NK-92 (cell line): Measurements from ENCODE around the gene SCUBE2.
"Not testable (repeated sequence)": the region's sequence is repeated elsewhere in the genome, so short reads cannot be mapped to it uniquely, and the experiment has no call there.

Source experiments
- DNase-seq: peaks from one replicate; lab custom pipeline; 2025; ENCODE audit not compliant: unreplicated experiment; lab: John Stamatoyannopoulos, UW

SCUBE2 gene

DNA sequence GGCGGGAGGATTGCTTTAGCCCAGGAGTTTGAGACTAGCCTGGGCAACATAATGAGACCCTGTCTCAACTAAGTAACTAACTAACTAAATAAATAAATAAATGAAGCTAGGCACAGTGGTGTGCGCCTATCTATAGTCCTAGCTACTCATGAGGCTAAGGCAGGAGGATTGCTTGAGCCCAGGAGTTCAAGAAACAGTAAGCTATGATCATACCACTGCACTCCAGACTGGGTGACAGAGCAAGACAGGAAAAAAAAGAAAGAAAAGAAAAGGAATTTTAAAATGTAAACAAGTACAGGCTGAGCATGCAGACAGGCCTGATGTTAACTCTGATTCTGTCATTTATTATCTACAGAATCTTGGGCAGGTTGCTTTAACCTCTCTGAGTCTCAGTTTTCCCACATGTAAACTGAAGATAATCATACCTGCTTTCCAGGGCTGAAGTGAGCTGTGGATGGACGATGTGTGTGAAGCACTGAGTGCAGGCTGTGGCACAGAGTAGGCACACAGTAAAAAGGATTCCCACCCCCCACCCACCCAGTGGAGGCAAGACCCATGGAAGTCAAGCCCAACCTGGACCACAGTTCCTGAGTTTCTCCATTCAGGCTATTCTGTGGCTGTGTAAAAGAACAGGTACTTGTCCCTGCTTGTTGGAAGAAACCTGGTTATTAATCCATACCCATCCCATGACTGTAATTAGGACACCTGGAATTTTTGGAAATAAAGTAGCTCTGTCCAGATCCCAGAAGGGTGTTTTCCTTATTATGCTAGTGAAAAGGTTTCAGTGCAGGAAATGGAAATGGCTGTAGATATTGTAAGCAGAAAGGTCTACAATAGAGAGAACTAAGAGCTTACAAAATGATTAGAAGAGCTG lies 18.7 kb upstream of the SCUBE2 start:
- DNase-seq, result no peak

- DNase-seq, result no peak
These were observed 13.2 kb upstream of the SCUBE2 start for GRCh38 chr11:9104580-9104979.

- DNase-seq, result no peak
These were observed 12.3 kb upstream of the SCUBE2 start for GRCh38 chr11:9103542-9104276.

DNA sequence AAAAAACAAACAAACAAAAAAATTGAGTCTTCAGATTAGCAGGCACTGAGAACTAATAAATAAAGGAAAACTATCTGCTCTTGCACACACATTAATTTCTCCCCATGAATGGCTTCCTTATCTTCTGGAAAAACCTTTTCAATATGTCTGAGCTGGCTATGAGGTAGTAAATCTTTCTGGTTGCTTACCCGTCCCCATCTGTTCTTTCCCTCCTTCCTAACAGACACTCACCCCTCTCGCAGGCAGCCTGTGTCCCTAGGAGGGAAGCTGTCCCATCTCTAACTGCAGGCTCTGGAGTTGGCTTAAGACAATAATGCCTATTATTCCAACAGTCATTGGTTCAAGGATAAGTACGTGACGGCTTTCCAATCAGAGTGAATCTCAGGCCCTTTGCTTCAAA lies 8.2 kb upstream of the SCUBE2 start:
- DNase-seq, result no peak

DNA sequence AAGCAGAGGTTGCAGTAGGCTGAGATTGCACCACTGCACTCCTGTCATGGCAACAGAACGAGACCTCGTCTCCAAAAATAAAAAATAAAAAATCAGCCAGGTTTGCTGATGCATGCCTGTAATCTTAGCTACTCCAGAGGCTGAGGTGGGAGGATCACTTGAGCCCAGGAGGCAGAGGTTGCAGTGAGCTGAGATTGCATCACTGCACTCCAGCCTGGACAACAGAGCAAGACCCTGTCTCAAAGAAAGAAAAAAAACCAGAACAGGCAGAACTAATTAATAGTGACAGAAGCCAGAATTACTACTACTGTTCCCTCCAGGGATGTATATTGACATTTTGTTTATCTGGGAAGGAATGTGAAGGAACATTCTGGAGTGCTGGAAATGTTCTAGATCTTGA lies 7.1 kb upstream of the SCUBE2 start:
- not testable (repeated sequence) for DNase-seq

DNA sequence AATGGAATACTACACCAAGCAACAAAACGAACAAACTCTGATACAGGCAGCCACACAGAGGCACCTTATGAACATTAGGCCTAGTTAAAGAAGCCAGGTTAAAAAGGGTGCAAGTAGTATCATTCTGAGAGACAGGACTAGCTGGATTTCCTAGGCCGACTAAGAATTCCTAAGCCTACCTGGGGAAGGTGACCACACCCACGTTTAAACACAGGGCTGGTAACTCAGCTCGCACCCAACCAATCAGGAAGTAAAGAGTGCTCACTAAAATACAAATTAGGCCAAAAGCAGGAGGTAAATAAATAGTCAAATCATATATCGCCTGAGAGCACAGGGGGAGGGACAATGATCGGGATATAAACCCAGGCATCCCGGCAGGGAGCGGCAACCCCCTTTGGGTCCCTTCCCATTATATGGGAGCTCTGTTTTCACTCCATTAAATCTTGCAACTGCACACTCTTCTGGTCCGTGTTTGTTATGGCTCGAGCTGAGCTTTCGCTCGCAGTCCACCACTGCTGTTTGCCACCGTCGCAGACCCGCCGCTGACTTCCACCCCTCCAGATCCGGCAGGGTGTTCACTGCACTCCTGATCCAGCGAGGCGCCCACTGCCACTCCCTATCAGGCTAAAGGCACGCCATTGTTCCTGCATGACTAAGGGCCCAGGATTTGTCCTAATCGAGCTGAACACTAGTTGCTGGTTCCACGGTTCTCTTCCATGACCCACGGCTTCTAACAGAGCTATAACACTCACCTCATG lies 6.0 kb upstream of the SCUBE2 start:
- DNase-seq, result not testable (repeated sequence)

GRCh38 chr11:9096427-9096826 lies 5.0 kb upstream of the SCUBE2 start:
- DNase-seq, result no peak

DNA sequence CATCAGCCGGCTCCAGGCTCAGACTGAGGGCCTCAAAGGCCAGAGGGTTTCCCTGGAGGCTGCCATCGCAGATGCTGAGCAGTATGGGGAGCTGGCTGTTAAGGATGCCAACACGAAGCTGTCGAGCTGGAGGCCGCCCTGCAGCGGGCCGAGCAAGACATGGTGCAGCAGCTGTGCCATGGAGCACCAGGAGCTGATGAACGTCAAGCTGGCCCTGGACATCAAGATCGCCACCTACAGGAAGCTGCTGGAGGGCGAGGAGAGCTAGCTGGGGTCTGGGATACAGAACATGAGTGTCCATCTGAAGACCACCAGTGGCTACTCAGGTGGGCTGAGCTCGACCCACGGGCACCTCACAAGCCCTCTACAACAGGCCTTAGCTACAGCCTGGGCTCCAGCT lies 4.0 kb upstream of the SCUBE2 start:
- no peak for DNase-seq

GRCh38 chr11:9094420-9094819 lies 3.0 kb upstream of the SCUBE2 start:
- no peak for DNase-seq

DNA sequence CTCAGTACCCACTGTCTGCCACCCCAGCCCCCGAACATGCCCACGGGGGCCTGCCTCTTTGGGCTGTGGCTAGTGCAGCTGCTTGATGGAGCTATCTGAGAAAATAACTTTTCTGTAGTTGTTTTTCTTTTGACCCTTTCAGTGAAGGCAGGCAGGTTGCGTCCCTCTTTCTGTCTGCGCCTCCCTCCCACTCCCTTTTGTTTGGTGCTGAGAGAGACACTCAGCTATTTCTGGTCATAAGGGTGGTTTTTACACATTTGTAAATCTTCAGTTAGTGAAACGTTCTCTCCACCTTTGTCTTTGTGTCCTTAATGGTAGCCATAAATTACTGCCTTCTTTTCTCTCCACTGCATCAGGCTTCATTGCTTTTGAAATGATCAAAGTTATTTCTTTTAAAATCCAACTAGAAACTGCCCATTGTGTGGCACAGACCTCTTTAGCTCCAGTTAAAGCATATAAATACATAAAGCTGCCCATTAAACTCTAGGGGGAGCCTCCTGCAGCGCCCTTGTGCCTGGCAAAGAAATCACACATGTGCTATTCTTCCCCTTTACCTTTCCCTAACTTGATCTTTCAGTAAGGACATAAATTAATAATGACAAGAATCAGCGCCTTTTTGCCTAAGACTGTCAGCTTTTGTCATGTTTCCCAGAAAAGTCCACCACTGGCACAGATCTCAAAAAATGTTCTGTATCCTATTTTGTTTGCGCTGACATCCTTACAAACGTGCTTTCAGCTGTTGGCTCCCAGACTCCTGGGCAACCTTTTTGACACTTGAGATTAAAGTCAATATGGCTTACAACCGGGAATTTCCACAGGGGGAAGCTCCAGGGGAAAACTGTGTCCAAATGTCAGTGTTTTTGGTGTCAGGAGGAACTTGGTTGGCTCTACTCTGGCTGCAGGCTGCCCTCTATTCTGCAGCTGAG lies 1.7 kb upstream of the SCUBE2 start:
- DNase-seq, result no peak

GRCh38 chr11:9092072-9092471 lies 673 bp upstream of the SCUBE2 start:
- no peak for DNase-seq

DNA sequence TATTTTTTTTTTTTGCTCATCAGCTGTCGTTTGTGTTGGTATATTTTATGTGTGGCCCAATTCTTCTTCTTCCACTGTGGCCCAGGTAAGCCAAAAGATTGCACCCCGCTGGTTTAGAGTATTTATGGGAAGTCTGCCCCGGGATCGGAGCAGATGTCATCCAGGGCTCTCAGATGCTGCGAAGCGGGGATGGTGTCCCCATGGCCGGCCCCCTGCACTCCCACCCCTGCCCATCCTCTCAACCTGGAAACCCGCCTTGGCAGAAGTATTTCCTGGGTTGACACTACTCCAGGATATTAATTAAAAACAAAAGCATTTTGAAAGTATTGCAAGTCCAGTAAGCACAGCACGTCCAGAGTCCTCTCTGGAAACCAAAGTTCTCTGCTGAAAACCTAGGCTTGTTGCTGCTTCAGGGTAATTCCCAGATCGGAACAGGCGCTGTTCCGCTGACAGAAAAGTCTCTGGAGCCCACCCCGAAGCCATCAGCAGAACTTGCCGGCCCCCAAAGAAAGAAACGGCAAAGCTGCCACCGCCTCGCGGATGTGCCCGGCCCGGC lies 833 bp downstream of the SCUBE2 start:
- DNase-seq, result no peak

GRCh38 chr11:9089636-9090035 lies 1.8 kb downstream of the SCUBE2 start:
- no peak for DNase-seq

DNA sequence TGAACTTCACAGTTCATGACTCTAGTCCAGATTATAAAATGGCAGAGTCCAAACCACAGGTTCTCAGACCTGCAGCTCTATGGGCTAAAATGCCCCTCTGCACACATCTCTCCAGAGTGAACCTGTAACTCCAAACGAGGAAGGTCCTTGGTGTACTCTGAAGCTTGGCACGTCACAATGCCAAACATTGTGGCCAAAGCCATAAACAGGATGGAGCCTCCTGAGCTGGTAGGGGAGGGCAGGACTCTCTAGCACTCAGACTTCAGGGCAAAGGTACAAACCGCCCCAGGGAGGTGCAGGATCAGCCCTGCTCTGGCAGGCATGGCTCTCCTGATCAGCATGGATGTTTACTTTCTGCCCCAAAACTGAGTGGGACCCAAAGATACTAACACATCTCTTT lies 2.3 kb downstream of the SCUBE2 start:
- DNase-seq, result no peak

GRCh38 chr11:9082575-9082974 lies 8.8 kb downstream of the SCUBE2 start:
- DNase-seq, result no peak

DNA sequence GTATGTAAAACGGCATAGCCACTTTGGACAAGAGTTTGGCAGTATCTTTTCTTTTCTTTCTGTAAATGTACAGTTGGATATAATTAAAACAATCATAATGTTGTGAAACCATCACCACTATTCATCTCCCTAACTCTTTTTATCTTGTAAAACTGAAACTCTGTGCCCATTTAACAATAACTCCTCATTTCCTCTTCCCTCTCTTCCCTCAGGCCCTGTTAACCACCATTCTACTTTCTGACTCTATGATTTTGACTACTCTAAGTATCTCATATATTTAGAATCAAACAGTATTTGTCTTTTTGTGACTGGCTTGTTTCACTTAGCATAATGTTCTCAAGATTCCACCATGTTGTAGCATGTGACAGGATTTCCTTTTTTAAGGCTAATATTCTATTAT lies 10.2 kb downstream of the SCUBE2 start:
- DNase-seq, result no peak

DNA sequence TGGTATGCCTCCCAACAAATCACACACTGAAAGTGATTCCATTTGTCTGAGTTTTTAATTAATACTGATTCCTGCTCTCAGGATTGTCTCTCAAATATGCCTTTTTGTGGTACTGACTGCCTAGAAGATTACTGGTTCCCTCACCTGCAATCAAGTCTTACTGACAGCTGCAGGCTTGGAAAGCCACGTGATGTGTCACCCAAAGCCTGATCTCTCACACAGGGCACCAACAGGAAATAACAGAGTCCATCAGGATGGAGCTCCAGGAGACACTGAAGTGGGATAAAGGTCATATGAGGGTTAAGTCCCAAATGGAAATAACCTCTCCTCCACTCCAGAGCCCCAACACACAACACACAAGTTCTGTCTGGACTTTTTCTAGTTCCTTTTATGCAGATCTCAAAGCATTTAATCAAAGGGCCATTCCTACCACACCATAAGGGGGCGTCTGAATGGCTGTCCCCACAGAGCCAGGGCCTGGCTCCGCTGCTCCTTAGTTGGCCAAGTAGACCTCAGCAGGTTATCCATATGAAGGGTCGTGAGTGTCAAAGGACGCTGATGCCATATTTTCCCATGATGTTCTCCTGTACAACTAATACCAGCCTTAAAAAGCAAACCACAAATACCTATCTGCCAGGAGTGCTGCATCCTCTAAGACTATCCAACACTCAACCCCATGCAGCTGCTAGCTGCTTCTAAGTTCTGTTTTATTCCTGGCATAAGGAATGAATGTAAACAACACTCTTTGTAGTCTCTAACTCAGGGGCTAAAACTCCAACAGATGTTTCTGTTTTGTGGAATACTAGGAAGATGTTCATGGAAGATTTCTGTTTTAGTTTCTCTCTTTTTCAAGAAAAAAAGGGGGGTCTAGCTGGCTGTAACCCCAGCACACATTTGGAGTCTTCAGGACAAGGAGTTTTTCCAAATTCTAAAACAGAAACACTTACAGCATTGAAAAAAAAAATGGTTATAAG lies 13.0 kb downstream of the SCUBE2 start:
- no peak for DNase-seq

DNA sequence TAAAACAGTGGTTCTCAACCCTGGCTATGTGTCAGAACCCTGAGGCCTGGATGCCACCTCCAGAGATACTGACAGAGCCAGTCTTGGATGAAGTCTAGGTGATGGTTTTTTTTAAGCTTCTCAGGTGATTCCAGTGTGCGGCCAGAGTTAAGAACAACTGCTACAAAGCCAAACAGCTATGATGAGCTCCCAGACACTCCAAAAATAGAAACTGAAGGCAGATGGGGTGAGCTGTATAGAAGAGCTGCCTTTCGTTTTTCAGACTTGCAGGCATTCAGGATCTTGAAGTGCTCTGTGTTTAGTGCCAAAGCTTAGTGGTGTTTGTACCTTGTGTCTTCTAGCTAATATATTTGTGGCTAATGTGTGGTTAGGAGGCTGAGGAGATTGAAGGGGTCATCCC lies 14.2 kb downstream of the SCUBE2 start:
- no peak for DNase-seq

- DNase-seq, result no peak
These were observed 14.7 kb downstream of the SCUBE2 start for GRCh38 chr11:9076661-9077060.
